HG03064 (cell line): ENCODE results near the gene CCDC187.

Experiments used
- ATAC-seq: cut with Tn5 transposase; IDR thresholded peaks from one replicate; pipeline ENCODE4 v1.9.1; 2021; ENCODE audit warnings: low read depth; ENCODE audit not compliant: unreplicated experiment

Gene CCDC187

DNA sequence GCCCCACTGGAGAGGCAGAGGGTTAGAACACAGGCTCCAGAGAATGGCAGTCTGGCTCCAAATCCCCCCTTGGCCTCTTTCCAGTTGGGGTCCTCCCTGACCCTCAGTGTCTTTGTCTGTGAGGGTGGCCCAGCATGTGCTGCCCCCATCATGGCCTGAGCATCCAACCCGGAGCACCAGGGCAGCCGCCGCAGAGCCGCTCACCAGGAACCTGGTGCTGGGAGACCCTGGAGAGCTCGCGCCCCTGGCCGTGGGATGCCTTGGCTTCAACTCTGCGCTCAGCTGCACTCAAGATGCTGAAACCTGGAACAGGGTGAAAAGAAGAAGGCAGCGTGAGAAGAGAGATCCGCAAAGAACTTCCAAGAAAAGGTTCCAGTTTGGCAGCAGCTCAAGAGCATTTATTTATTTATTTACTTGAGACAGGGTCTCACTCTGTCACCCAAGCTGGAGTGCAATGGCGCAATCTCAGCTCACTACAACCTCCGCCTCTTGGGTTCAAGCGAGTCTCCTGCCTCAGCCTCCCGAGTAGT, 3.8 kb downstream of the CCDC187 start:
- ATAC-seq = no peak

DNA sequence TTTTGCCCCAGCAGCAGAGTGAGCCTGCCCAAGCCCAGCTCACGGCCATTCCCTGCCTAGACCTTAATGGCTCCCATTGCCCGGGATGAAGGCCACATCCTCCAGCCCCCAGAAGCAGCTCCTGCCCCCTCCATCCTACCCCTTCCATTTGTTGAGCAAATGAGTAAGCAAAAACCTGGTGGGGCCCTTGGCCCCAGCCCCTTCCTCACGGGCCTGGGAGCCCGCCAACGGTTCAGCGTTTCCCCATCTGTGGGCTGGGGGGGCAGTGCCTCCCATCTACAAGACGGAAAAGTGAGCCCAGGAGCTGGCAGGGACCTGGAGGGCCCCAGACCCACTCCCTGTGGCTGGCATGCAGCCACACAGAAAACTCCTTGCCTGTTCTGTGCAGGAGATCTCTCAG, 4.4 kb downstream of the CCDC187 start:
- no peak for ATAC-seq

DNA sequence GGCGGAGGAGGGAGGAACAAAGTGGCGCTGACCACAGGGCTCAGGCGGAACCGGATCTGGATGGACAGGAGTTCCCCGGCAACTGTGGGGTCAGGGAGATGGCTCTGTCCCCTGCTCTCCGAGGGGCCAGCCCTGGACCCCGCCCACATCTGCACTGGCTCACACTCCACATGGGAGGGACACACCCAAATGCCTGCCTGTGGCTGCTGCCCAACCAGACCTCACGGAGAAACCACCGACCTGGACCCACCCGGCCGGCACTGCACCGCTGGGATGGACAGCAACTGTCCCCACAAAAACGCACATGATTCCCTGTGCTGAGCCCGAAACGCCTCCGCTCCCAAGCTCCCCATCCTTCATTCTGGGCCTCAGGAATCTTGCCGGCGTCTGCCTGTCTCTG, 4.8 kb downstream of the CCDC187 start:
- ATAC-seq = no peak

DNA sequence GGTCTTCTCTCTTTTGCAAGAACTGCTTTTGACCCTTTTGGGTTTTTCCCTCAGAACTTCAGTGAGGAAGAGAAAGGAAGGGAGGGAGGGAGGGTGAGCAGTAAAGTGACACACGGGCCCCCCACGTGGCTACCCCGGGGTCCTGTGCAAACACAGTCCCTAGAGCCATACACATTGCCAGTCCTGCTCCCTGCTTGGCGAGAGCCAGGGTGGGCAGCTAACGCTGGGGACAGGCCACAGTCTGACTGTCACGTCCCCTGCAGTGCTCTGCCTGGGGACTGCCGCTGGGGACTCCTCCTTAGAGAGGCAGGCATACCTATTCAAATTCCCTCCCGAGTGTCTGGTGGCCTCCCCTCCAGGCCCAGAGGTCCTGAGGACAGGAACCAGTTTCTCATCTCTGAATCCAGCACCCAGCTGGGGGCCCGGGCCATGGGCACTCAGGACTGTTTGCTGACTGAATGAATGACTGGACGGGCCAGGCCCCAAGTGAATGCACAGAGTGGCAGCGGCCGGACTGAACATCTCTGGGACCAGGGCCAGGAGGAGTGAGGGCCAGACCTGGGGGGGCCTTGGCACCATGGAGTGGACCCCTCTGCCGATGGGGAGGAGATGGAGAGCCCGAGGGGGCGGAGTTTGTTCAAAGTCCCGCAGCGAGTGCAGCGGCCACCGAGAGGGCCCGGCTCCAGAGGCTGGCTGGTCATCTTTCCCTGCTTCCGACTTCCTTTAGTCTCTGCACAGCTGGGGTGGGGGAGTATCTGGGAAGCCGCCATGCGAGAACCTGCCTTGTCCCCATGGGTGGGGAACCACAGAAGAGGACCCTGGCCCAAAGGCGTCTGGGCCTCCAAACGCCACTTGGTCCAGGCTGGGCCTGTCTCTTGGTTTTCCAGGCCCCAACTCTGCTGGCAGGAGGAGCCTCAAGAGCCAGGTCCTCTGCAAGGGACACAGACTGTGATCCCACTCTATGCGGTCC, 5.8 kb downstream of the CCDC187 start:
- no peak for ATAC-seq

DNA sequence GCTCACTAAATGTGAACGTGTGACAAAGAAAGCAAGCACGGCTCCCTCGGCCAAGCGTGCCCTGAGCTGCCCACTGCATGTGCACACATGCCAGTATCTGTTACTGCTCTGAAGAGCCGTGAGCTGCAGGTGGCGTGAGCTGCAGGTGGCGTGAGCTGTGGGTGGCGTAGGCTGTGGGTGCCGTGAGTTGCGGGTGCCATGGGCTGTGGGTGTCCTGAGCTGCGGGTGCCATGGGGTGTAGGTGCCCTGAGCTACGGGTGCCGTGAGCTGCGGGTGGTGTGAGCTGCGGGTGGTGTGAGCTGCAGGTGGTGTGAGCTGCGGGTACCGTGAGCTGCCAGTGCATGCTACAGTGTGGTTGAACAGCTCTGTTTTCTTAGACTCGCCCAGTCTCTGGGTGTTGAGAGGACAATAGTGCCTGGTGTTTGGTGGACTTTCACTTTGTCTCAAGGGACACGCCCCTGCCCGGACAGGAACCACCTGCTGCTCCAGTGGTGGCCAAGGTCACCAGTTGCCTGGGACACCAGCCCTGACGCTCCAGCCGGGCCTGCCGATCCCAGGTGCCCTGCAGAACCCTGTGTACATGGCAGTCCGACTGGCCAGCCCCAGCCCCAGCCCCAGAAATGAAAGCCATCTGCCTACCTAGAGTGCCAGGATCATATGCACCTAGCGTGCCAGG, 6.7 kb downstream of the CCDC187 start:
- ATAC-seq = no peak

DNA sequence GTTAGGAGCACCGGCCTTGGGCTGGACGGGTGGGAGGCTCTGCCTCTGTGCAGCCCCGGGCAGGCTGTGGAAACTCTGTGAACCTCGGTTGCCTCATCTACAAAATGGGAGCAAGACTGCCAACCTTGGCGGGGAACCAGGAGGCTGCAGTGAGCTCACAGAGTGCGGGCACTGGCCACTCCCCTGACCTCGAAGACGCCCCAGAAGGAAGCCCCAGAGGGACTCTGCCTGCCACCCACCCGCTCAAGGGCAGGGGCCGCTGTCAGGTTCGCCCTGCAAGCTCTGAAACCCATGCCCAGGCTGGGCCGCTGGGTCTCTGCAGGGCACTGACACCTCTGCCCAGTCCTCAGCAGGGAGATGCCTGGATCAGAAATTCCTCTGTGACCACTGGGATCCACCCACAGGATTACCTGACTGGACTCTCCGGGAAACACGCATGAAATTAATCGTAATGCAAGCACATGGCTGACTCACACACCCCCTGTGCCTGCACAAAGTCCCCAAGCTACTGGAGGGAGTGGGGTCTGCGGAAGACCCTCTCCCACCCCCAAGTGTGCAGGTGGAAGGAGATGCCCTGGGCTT, 7.4 kb downstream of the CCDC187 start:
- ATAC-seq = no peak

DNA sequence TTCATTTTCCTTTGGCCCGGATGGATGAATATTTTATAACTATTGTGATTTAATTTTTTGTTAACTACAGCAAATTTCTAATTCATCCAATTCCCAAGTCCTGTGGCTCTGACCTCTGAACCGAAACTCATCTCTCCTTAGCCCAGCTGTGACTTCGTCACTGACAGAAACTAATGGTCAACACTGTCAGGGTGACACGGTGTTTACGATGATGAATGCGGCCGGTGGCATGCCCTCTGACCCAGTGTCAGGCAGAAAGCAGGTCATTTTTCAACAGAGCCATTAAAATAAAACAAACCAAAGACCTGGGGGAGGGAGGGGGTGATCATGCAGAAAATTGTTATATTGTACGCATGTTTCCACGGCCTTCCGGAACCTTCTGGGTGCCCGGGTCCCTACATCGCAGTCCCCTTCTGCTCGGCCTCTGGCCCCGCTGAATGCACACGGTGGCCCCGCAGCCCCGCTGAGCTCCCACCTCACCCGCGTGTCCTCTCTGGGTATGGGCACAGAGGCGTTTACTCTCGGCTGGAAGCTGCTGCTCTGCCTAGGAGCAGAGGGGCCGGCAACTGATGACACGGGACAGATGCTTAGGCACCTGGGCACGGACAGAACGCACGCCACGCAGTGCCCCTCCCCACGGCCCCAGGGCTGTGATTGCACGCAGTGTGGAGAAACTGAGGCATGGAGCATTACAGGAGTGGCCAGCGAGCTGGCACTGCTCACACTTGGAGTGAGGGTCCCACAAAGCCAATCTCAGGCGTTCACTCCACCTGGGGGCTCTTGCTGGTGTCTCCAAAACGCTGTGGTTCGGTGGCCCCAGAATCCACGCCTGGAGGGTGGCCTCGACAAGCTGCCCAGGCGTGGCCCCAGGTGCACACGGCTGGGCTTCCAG, 8.1 kb downstream of the CCDC187 start:
- no peak for ATAC-seq

DNA sequence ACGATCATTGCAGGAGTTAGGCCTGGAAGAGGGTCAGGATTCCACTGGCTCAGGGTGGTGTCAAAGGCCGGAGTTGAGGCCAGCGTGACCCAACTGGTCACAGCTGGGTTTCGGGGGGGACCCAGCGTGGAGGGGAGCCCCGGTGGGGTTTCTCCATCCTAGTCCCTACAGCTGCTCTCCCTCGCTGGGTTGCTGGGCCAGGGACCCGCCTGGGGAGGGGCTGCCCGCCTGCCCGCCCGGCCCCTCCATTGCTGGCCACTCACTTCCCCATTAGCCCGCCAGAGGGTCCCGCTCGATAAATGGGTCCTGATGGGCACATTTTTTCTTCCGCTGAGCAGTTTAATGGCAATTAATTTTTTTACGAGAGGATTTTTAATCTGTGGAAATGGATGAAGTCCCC, 8.8 kb downstream of the CCDC187 start:
- ATAC-seq = no peak

DNA sequence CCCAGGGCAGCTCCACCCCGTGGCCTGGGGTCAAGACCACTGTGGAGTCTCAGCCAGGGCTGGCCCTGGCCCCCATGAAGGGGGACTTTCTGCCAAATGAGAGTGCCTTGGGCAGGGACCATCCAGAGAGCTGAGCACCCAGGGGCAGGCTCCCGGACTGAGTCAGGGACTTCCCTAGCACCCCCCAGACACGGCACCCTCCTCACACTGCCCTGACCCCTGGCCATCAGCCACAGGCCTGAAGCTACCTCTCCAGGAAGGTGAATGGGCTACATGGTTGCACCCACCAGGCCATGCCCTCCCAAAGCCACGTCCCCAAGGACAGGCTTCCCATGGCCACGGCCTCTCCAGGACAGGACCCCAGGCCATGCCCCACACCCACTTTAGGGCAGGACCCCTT, 9.5 kb downstream of the CCDC187 start:
- no peak for ATAC-seq

DNA sequence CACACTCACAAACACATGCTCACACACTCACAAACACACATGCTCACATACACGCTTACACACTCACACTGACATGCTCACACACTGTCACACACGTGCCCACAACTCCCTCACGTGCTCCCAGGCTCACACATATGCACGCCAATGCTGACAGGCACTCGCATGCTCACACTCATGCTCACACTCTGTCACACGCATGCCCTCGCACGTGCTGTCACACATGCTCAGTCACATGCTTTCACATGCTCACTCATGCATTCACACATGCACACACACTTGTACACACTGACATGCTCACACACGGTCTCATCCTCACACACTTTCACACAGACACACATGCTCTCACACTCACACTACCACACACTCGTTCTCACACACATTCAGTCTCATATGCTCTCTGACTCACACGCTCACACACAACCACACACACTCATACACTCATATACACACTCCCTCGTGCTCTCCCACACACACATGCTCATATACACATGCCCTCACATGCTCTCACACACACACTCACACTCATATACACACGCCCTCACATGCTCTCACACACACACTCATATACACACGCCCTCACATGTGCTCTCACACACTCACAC, 10.3 kb downstream of the CCDC187 start:
- no peak for ATAC-seq

DNA sequence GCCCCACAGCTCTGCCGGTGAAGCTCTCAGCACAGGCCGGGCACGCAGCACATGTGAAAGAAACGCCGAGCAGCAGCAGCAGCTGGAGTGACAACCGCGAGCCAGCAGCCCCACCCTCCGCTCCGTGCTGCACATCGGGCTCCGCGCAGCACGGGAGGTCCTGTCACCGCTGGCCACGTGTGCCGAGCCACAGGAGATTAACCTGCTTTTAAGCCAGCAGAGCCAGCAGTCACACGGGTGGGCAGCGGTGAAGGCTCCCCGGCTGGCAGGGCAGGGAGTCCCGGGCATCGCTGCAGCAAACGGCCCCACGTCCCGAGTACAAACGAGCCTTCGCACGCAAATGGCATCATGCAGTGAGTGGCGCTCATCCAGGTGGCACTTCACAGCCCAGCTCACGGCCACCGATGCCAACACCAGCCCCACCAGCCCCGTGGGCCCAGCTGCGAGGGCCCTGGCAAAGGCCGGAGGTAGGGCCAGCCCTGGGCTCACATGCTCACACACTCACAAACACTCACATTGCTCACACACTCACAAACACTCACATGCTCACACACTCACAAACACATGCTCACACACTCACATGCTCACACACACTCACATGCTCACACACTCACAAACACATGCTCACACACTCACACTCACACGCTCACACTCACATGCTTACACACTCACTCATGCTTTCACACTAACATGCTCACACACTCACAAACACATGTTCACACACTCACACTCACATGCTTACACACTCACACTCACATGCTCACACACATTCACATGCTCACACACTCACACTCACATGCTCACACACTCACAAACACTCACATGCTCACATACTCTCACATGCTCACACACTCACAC, 11.1 kb downstream of the CCDC187 start:
- ATAC-seq = no peak

DNA sequence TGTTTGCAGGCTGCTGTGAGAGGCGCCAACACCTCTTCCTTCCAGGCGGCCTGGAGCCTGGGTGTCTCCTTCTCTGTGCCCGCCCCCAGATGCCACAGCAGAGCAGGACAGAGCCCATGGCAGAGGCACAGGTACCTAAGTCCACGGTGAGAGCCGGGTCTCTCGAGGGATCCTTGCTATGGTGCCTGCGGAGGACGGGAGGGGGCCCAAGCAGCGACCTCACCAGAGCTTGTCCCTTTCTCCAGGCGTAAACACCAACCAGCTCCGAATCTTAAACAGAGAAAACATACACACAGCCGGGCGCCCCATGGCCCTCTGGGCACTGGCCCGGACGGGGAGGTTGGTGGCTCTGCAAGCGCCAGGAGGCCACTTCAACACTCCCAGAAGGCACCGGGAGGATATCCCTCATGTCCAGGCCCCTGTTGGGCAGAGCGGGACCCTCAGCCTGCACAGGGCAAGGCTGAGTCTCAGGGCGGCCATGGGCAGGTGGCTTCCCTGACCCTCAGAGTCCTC, 11.8 kb downstream of the CCDC187 start:
- ATAC-seq = no peak

DNA sequence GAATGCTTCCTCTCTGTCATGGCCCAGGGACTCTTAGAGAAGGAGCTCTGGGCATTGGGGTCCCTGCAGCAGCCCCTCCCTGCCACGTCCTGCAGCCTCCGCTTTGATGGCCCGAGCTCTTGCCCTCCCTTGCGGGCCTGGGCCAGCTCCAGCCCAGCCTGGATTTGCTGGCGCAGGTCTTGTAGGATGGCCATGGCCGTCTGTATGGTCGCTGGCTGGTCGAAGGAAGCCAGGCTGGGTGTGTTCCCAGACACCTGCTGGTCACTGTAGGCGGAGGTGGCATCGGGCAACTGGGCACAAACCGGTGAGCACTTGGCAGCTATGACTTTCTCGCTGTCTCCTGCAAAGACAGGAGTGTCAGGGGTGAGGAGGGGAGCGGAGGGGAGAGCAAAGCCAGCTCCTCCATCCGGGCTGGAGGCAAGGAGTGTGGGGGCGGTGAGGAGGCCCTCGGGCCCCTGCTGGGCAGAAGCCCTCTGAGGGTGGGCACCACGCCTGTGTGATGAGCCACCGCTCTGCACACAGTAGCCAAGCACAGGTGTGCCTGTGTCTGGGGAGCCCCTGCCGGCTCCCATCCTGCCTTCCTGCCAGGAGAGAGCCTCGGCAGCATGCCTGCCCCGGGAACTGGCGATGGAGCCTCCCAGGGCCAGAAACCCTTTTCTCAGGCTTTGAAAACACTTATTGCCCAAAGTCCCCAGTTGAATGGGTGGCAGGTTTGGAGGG, 12.4 kb downstream of the CCDC187 start:
- no peak for ATAC-seq

DNA sequence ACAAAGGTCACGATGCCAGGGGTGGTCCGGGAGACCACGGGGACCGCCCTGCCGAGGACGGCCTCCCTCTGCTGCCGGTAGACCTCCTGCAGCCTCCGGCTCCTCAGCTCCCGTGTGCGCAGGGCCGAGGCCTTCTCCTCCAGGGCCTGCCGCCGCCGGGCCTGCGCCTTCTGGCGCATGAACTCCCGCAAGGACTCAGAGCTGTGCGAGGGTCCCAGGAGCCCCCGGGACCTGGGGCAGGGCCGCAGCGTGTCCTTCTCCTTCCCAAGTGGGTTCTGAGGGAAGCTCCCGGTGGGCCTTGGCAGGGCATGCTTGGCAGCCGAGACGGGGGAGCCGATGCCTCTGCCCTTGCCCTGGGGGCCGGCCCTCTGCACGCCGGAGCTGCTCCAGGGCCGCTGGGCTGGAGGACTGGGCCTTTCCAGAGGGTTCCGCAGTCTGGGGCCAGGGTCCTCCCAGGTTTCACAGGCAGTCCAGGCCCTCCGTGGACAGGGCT, 13.3 kb downstream of the CCDC187 start:
- ATAC-seq = no peak

DNA sequence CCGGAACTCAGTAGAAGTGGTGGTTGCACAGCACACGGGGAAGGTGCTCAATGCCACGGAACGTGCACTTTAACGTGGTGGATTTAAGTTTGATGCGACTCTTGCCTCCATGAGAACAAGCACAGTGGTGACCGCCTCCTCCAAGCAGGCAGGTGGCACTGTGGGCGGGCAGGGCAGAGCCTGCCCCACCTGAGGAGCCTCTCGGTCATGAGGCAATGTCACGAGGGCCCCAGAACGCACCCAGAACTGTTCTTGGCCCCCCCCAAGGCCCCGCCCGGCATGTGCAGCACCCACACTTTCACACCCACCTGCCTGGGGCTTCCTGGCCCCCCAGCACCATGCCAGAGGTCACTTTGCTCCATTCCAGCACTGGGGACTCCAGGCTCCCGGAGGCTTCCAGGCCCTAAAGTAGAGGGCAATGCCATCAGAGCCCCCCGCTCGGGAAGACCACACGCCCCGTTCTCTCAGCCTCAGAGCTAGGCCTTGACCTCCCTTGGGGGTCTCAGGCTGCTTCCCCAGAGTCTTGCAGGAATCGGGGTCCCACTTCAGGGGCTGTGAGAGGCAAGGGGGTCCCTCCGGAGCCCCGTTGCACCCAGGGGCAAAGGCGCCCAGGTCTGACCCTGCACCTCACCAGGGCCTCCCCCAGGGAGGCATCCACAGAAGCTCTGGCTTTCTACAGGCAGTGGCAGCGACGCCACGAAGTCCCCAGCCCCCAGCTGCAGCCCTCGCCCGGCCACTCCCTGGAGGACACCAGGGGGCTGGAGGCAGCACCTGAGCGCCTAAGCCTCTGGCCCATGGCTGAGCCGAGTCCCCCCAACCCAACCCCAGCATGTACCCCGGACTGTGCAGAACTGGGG, 14.0 kb downstream of the CCDC187 start:
- ATAC-seq = no peak

DNA sequence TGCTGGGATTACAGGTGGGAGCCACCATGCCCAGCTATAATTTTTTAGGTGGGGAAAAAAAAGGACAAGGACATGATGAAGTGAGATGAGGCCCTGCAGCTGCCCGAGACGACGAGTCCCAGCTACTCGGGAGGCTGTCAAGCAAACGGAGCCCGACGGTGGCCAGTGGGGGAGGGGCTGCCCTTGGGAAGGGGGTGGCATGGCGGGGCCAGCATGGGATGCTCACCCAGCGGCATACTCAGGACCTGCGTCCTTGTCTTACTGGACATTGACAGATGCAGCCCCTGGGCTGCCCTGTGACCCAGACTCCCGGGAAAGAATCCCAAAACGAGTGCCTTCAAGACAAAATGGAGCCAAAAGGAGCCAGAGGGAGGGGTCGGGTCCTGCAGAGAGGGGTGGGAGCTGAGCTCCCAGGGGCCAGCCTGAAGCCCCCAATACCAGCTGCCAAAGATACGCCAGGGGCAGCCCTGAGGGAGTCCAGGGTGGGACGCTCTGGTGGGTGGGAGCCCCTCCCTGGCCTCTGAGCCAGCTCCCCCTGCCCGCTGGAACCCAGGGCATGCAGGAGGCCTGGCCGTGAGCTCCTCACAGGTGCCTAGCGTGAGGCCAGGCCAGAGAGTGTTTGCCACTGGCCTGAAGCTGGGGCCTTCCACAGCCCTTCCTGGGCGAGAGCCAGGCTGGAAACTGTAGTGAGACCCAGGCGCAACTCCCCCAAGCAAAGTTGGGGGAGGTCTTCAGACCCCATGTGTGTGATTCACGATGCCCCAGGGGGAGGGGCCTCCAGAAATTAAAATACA, 15.7 kb downstream of the CCDC187 start:
- ATAC-seq = no peak
